KMS-11 (cell line): ENCODE measurements around the gene MSANTD4.

Source experiments
- H2AFZ ChIP-seq: fragments of 200-600 bp; sonication (generic); 2 replicates; pipeline ENCODE4 v1.6.1; 2016; ENCODE audit warnings: antibody characterized with exemption, mixed run types, low read depth
- H3K27ac ChIP-seq: fragments of 200-600 bp; sonication (generic); 2 replicates; pipeline ENCODE4 v1.6.1; 2016; ENCODE audit warnings: mild to moderate bottlenecking, mixed run types
- H3K27me3 ChIP-seq: fragments of 200-600 bp; sonication (generic); 2 replicates; pipeline ENCODE4 v1.6.1; 2017; ENCODE audit warnings: mild to moderate bottlenecking, low read depth, mixed run types, moderate library complexity; ENCODE audit not compliant: insufficient read depth
- H3K36me3 ChIP-seq: fragments of 200-600 bp; sonication (generic); 2 replicates; pipeline ENCODE4 v1.6.1; 2017; ENCODE audit warnings: mild to moderate bottlenecking, mixed run types; ENCODE audit not compliant: insufficient read depth
- H3K4me1 ChIP-seq: fragments of 200-600 bp; sonication (generic); 2 replicates; pipeline ENCODE4 v1.6.1; 2016; ENCODE audit warnings: mild to moderate bottlenecking, low read depth, mixed run types; ENCODE audit not compliant: poor library complexity, severe bottlenecking
- H3K4me2 ChIP-seq: fragments of 200-600 bp; sonication (generic); 2 replicates; pipeline ENCODE4 v1.7.0; 2016; ENCODE audit warnings: mild to moderate bottlenecking, mixed run types
- H3K4me3 ChIP-seq: fragments of 200-600 bp; sonication (generic); IDR thresholded peaks from 2 replicates; pipeline ENCODE4 v1.6.1; 2017; ENCODE audit warnings: low read depth, low read length, mixed read lengths; ENCODE audit not compliant: insufficient read depth
- H3K79me2 ChIP-seq: fragments of 200-600 bp; sonication (generic); 2 replicates; pipeline ENCODE4 v1.6.1; 2016; ENCODE audit warnings: low read depth, mixed run types; ENCODE audit not compliant: insufficient read depth
- H3K9ac ChIP-seq: fragments of 200-600 bp; sonication (generic); 2 replicates; pipeline ENCODE4 v1.6.1; 2016; ENCODE audit warnings: mild to moderate bottlenecking, mixed run types
- H4K20me1 ChIP-seq: fragments of 200-600 bp; sonication (generic); 2 replicates; pipeline ENCODE4 v1.6.1; 2016; ENCODE audit warnings: mild to moderate bottlenecking, mixed run types; ENCODE audit not compliant: insufficient read depth
- TF ChIP-seq, protein P1 (sequence below): fragments of 200-600 bp; sonication (generic); conservative IDR thresholded peaks from 2 replicates; pipeline ENCODE4 v1.6.1; 2017; ENCODE audit warnings: low read depth, mild to moderate bottlenecking, antibody characterized with exemption, low read length, moderate library complexity, mixed read lengths

MSANTD4 gene

DNA sequence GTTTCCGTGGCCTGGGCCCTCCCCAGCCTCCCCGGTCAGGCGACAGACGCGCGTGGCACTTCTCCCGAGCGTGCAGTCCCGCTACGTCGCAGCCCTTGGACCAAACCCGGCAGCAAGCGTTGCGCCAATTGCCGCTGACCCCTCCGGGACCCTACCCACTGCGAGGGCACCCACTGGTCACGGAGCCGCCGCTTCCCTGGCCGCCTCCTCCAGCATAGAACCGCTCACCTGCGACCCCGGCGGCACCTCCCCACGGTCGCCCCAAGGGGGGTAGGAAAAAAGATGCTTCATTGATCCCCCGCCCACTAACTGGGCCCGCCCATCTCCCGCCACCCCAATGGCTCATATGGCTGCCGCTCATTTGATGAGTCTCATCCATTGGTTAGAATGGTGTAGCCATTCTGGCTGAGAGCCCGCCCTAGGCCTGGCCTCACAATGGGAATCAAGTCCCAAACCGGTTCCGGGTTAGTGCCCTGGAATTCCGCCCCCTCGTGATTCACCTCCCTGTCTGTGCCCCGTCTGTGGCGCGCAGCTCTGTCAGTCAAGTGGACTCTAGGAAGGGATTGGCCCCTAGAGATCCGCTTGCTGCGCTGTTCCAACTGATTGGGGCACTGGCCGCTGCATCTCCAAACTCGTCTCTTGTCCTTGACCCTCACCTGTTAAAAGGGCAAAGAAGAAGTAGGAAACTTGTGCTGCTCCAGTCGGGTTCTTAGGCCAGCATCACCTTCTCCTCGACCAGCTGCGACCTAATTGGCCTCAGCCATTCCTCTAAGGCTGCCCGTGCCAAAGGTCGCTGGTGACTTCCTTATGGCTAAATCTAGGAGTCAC, at the start of gene MSANTD4:
MSANTD4 (minus strand) TSS at position 274 of the 828 bp plus-strand sequence. CDS start 11,323 bp downstream, outside the sequence.
- peak within 1 kb of the TSS; percentile 55 for H3K4me2 ChIP-seq
- no peak within 1 kb of the TSS for H3K4me3 ChIP-seq
- TF ChIP-seq, protein P1, sequence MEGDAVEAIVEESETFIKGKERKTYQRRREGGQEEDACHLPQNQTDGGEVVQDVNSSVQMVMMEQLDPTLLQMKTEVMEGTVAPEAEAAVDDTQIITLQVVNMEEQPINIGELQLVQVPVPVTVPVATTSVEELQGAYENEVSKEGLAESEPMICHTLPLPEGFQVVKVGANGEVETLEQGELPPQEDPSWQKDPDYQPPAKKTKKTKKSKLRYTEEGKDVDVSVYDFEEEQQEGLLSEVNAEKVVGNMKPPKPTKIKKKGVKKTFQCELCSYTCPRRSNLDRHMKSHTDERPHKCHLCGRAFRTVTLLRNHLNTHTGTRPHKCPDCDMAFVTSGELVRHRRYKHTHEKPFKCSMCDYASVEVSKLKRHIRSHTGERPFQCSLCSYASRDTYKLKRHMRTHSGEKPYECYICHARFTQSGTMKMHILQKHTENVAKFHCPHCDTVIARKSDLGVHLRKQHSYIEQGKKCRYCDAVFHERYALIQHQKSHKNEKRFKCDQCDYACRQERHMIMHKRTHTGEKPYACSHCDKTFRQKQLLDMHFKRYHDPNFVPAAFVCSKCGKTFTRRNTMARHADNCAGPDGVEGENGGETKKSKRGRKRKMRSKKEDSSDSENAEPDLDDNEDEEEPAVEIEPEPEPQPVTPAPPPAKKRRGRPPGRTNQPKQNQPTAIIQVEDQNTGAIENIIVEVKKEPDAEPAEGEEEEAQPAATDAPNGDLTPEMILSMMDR, result no peak
- no peak within 1 kb of the TSS for H3K27ac ChIP-seq
- H3K36me3 ChIP-seq, result no peaks in the 10 kb centered on the region
- peak within 1 kb of the TSS; percentile 56; the same call in 1 of the 2 replicates for H3K9ac ChIP-seq
- 0 out of 2 replicates have a peak, but pooled peaks cover 9% of the 10 kb centered on the region for H3K79me2 ChIP-seq
- H3K27me3 ChIP-seq, result no peaks in the 10 kb centered on the region
- H3K4me1 ChIP-seq, result peaks cover 10% of the 10 kb centered on the region
- H2AFZ ChIP-seq, result peak within 1 kb of the TSS; percentile 78
- no peaks in the 10 kb centered on the region for H4K20me1 ChIP-seq

DNA sequence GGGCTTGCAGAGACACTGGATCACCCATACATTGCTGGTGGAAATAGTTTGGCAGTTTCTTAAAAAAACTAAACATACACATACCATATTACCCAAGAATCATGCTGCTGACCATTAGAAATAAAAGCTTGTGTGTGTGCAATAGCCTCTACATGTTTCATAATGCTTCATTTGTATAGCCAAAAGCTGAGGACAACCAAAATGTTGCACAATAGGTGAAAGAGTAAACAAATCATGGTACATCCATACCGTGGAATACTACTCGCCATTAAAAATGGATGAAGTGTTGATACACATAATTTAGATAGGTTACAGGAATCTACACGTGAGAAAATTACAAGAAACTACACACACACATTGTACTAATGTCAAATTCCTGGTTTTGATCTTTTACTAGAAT, 48.6 kb upstream of the MSANTD4 start:
- no peaks in the 10 kb centered on the region for H3K27me3 ChIP-seq
- no peak overlapping the region for H3K4me2 ChIP-seq
- no peak overlapping the region for H3K4me3 ChIP-seq
- no peaks in the 10 kb centered on the region for H3K4me1 ChIP-seq
- H3K27ac ChIP-seq, result no peak overlapping the region
- no peaks in the 10 kb centered on the region for H4K20me1 ChIP-seq
- TF ChIP-seq, protein P1, result no peak
- no peak overlapping the region for H3K9ac ChIP-seq
- no peaks in the 10 kb centered on the region for H3K36me3 ChIP-seq
- H3K79me2 ChIP-seq, result no peaks in the 10 kb centered on the region
- no peak overlapping the region for H2AFZ ChIP-seq

DNA sequence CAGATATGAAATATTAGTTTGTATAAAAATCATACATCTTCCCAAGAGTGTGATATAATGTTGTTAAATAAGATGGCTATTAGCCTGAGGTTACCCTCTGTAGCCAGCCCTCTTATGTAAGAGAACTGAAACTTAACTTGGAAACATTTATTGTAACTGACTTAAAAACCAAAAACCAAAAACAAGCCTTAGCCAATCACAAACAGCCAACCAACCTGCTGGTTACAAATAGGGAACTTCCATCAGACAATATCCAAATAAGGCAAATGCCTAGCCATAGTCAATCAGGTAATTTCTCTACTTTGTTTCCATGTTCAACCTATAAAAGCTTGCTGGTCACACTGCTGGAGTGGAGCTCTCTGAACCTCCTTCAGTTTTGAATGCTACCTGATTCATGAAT, 41.0 kb upstream of the MSANTD4 start:
- H3K27ac ChIP-seq, result no peak overlapping the region
- peaks cover 27% of the 10 kb centered on the region for H3K4me1 ChIP-seq
- H3K4me3 ChIP-seq, result no peak overlapping the region
- TF ChIP-seq, protein P1, result no peak
- no peaks in the 10 kb centered on the region for H4K20me1 ChIP-seq
- H3K4me2 ChIP-seq, result peak overlapping the region; percentile 17; the same call in 1 of the 2 replicates
- H3K79me2 ChIP-seq, result no peaks in the 10 kb centered on the region
- no peaks in the 10 kb centered on the region for H3K36me3 ChIP-seq
- H3K27me3 ChIP-seq, result no peaks in the 10 kb centered on the region
- no peak overlapping the region for H2AFZ ChIP-seq
- H3K9ac ChIP-seq, result no peak overlapping the region

DNA sequence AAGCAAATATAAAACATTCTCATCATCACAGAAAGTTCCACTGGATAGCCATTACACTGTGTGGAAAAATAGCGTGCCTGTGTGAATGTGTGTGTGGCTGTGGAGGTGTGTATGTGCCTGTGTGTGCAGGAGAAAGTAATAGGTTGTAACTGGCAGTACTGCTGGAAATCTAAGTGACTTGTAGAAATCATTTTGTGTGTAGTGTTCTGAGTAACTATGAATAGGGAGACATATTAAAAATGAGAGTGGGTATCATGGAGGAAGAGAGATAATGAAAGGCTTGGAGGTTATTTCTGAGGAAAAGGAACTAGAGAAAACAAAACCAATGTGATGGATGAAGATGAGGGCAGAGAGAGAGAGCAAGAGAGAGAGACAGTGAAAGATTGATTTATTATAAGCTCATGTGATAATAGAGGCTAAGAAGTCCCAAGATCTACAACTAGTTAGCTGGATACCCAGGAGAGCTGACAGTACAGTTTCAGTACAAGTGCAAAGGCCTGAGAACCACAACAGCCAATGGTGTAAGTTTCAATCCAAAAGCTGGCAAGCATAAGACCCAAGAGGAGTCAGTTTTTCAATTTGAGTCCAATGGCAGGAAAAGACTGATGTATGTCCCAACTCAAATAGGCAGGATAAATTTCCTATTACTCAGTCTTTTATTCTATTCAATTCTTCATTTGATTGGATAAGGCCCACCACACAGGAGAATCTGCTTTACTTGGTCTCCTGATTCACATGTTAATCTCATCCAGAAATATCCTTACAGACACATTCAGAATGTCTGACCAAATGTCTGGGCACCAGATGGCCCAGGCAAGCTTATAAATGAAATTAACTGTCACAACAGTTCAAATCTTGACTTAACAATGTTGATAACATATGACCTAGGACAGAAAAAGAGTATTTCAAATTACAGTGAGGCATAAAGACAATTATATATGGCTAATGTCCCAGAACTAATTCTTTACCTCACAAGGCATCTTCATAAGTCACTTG, 40.2 kb upstream of the MSANTD4 start:
- Histone ChIP-seq H3K27me3 (no peaks in the 10 kb centered on the region), H3K27ac (peak overlapping the region; percentile 32; the same call in 1 of the 2 replicates), H3K36me3 (no peaks in the 10 kb centered on the region), H3K4me1 (peaks cover 27% of the 10 kb centered on the region), H3K79me2 (no peaks in the 10 kb centered on the region), H4K20me1 (no peaks in the 10 kb centered on the region), H3K4me2 (peak overlapping the region; percentile 21), H3K4me3 (no peak overlapping the region), H3K9ac (no peak overlapping the region), H2AFZ (no peak overlapping the region)
- TF ChIP-seq, protein P1, result no peak
